ENCODE data around the gene LZTS3.

LZTS3 gene

DNA sequence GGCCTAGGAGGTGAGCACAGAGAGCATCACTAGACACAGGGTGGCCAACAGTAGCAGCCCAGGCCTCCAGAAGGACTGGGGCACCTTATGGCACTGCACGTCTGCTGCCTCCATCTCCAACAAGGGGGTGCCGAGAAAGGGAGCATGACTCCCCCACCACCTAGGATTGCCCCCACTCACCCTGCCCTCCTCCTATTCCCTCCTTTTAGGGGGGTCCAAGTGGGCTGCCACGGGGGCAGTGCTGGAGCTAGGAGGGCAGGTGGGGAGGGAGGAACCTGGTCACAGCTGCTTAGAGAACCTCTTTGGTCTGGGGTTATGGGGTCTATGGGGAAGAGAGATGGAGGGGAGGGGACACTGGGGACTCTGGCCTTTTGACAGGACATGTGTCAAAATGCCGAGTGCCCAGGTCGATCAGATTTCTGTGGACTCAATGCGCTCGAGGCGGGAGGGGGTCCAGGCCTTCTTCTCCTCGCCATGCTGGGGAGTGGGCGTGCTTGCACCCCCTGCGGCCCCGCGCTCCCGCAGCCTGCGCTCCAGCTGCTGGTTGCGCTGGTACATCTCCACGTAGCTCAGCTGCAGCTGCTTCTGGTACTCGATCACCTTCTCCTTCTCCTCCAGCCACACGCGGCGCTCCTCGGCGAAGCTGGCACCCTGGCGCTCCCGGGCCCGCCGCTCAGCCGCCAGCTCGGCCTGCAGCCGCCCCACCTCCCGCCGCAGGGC lies 9.1 kb downstream of the LZTS3 start:
- Histone ChIP-seq H3K27me3 (ENCODE audit: low read depth, low read length) (no peaks in the 10 kb centered on the region), H3K4me3 (ENCODE audit: low read length) (no peak overlapping the region), H3K36me3 (replicated peaks; ENCODE audit: low read depth, low read length) (no peaks in the 10 kb centered on the region), H3K27ac (ENCODE audit: low read length) (no peak overlapping the region), H3K4me1 (ENCODE audit: low read length) (no peaks in the 10 kb centered on the region), H4K20me1 (ENCODE audit: insufficient read depth, low read length) (peaks cover 2% of the 10 kb centered on the region; the same call in 1 of the 2 replicates), H3K79me2 (ENCODE audit: low read length) (peaks cover 9% of the 10 kb centered on the region), H3K9ac (ENCODE audit: low read length) (no peak overlapping the region), H3K9me3 (ENCODE audit: insufficient read depth, low read length) (no peaks in the 10 kb centered on the region), H3K4me2 (ENCODE audit: low read length) (no peak overlapping the region), H2AFZ (ENCODE audit: low read depth, low read length) (no peak overlapping the region)
- TF ChIP-seq, protein P1, sequence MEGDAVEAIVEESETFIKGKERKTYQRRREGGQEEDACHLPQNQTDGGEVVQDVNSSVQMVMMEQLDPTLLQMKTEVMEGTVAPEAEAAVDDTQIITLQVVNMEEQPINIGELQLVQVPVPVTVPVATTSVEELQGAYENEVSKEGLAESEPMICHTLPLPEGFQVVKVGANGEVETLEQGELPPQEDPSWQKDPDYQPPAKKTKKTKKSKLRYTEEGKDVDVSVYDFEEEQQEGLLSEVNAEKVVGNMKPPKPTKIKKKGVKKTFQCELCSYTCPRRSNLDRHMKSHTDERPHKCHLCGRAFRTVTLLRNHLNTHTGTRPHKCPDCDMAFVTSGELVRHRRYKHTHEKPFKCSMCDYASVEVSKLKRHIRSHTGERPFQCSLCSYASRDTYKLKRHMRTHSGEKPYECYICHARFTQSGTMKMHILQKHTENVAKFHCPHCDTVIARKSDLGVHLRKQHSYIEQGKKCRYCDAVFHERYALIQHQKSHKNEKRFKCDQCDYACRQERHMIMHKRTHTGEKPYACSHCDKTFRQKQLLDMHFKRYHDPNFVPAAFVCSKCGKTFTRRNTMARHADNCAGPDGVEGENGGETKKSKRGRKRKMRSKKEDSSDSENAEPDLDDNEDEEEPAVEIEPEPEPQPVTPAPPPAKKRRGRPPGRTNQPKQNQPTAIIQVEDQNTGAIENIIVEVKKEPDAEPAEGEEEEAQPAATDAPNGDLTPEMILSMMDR (IDR thresholded peaks at IDR 0.05; ENCODE audit: low read depth, low read length), result no peak
- no peak for TF ChIP-seq EZH2phosphoT487 (IDR thresholded peaks at IDR 0.05; ENCODE audit: low read depth)

DNA sequence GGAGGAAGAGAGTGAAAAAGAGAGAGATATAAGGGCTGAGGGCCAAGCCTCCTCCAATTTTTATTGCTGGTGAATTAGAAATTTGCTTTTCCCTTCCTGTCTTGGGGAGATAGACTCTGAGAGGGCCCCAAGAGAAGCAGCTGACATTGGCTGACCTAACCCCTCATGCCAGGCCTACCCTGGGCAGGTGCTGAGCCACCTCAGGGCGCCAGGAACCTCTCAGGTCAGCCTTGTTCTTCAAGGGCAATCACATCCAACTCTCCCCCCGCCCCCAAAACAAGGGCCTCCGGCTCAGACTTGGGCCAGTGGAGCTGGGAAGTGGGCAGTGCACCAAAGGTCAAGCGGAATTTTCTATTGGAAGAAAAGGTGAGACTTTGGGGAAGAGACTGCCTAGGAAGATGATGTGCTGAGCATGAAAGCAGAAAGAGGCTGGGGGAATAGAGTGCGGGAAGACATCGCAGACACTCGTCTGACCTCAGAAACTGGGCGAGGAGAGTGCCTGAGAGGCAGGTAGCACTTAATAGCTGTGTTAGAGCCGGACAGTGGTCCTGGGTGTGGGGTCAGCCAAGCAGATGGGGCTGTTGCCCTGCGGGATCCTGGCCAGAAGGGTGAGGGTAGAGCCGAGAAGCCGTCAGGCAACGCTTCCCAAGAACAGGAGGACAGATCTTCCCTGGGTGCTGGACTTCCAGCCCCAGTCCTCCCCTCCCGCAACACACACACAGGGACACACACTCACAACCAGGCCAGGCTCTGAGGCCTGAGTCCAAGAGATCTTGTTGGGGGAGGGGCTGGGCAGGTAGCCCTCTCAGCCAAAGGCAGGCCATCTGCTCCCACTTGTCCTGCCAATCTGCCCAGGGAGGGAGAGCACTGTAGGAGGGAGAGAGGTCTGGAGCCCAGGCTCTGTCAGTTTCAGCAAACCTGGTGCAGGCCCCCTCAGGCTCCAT lies 10.0 kb downstream of the LZTS3 start:
- H3K27ac ChIP-seq (ENCODE audit: low read length), result no peak overlapping the region
- H3K27me3 ChIP-seq (ENCODE audit: low read depth, low read length), result no peaks in the 10 kb centered on the region
- H3K9me3 ChIP-seq (ENCODE audit: insufficient read depth, low read length), result no peaks in the 10 kb centered on the region
- no peak overlapping the region for H3K9ac ChIP-seq (ENCODE audit: low read length)
- TF ChIP-seq, protein P1 (IDR thresholded peaks at IDR 0.05; ENCODE audit: low read depth, low read length), result no peak
- TF ChIP-seq EZH2phosphoT487 (IDR thresholded peaks at IDR 0.05; ENCODE audit: low read depth), result no peak
- peaks cover 17% of the 10 kb centered on the region for H3K79me2 ChIP-seq (ENCODE audit: low read length)
- H4K20me1 ChIP-seq (ENCODE audit: insufficient read depth, low read length), result peaks cover 8% of the 10 kb centered on the region
- no peak overlapping the region for H2AFZ ChIP-seq (ENCODE audit: low read depth, low read length)
- H3K4me2 ChIP-seq (ENCODE audit: low read length), result no peak overlapping the region
- H3K4me1 ChIP-seq (ENCODE audit: low read length), result no peaks in the 10 kb centered on the region
- H3K4me3 ChIP-seq (ENCODE audit: low read length), result no peak overlapping the region
- H3K36me3 ChIP-seq (replicated peaks; ENCODE audit: low read depth, low read length), result no peaks in the 10 kb centered on the region

DNA sequence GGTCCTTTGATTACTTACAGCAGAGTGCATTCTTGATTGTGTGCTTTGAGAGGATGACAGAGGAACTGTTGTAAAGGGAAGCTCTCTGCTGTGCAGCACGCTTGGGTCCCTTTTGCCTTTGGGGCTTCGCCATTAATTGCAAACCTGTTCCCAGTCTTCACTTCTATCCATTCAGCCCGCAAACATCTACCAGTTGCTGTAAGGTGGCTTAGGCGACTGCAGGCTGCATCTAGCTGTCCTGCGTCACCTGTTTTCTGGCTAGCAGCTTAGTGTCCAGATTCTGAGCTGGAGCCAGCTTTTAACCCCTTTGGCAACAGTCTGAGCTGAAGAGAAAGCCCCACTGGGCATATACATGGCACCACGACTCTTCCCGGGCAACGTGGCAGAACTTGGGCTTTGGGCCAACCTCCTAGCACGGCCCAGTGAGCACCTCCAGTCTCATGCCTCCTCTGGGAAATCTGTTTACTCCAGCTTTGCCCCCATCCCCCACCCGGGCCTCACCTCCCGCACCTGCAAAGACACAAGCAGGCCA lies 11.2 kb downstream of the LZTS3 start:
- no peak overlapping the region for H3K4me3 ChIP-seq (ENCODE audit: low read length)
- TF ChIP-seq, protein P1 (IDR thresholded peaks at IDR 0.05; ENCODE audit: low read depth, low read length), result no peak
- no peak for TF ChIP-seq EZH2phosphoT487 (IDR thresholded peaks at IDR 0.05; ENCODE audit: low read depth)
- H3K27ac ChIP-seq (ENCODE audit: low read length), result no peak overlapping the region
- H4K20me1 ChIP-seq (ENCODE audit: insufficient read depth, low read length), result peaks cover 17% of the 10 kb centered on the region
- no peaks in the 10 kb centered on the region for H3K9me3 ChIP-seq (ENCODE audit: insufficient read depth, low read length)
- H3K36me3 ChIP-seq (replicated peaks; ENCODE audit: low read depth, low read length), result no peaks in the 10 kb centered on the region
- H3K9ac ChIP-seq (ENCODE audit: low read length), result no peak overlapping the region
- no peaks in the 10 kb centered on the region for H3K27me3 ChIP-seq (ENCODE audit: low read depth, low read length)
- no peak overlapping the region for H2AFZ ChIP-seq (ENCODE audit: low read depth, low read length)
- H3K79me2 ChIP-seq (ENCODE audit: low read length), result peaks cover 30% of the 10 kb centered on the region
- H3K4me2 ChIP-seq (ENCODE audit: low read length), result no peak overlapping the region
- H3K4me1 ChIP-seq (ENCODE audit: low read length), result peaks cover 10% of the 10 kb centered on the region

Data from OCI-LY3 (cell line).